HCT116 (cell line): Measurements from ENCODE around the gene CHKA. TPM values are rescaled to one million over a fixed set of nuclear protein-coding genes. Genes with fewer than 3 reads are reported as not detected.

Experiments used
- ATAC-seq: fragments of 200-7000 bp; cut with Tn5 transposase; 2 replicates; pipeline ENCODE4 v1.9.1; 2020; ENCODE audit warnings: mild to moderate bottlenecking, moderate library complexity
- BruUV-seq: library from RNA; stranded (reverse); fragments of 400-500 nt; replicated peaks from 2 replicates; lab custom pipeline; 2021; lab: Mats Ljungman, UMichigan
- CTCF ChIA-PET: fragments of 300-600 bp; sonication (Branson Sonifier 250); formaldehyde crosslinking; loops from one replicate; lab custom pipeline; 2021; ENCODE audit warnings: antibody characterized with exemption; lab: Charles Lee
- POLR2A ChIA-PET: fragments of 300-600, 350-600 bp; sonication (Branson Sonifier 250); formaldehyde crosslinking; loops from one replicate; lab custom pipeline; 2021; ENCODE audit warnings: antibody characterized with exemption; lab: Charles Lee
- RAD21 ChIA-PET, 2 experiments: fragments of 300-600 bp; sonication (Branson Sonifier 250); formaldehyde crosslinking; loops; one replicate each; lab custom pipeline; 2023; ENCODE audit warnings: low total read pairs in 2 of 2; ENCODE audit not compliant: uncharacterized antibody in 2 of 2, unreplicated experiment in 2 of 2, low non-redundant PET in 1 of 2; lab: Charles Lee
- DNase-seq: peaks from one replicate; pipeline ENCODE4 v3.0.0-alpha.2; 2010; ENCODE audit warnings: low read depth, low spot score
- H2AFZ ChIP-seq: fragments of 200-600 bp; shearing (Covaris generic), sonication (generic); 2 replicates; pipeline ENCODE4 v1.6.1; 2017; ENCODE audit warnings: low read depth, mixed run types, mixed read lengths, antibody characterized with exemption, low read length; ENCODE audit not compliant: poor library complexity, severe bottlenecking
- H3K27ac ChIP-seq: 2 replicates; pipeline ENCODE4 v1.5.1; 2012; ENCODE audit warnings: low read depth, low read length
- H3K27me3 ChIP-seq: fragments of 200-600 bp; sonication (generic); 2 replicates; pipeline ENCODE4 v1.6.1; 2016; ENCODE audit warnings: mixed run types, low read length, mixed read lengths; ENCODE audit not compliant: insufficient read depth
- H3K36me3 ChIP-seq, 2 experiments: fragments of 200-500 bp in 1 of 2; fragments of 200-600 bp in 1 of 2; sonication (Bioruptor generic) in 1 of 2; sonication (generic) in 1 of 2; 2 replicates each; pipeline versions ENCODE4 v1.5.1 to v1.6.1; 2014 to 2016; ENCODE audit warnings: low read length in 2 of 2, inconsistent platforms in 1 of 2, mixed read lengths in 1 of 2, mixed run types in 1 of 2; ENCODE audit not compliant: insufficient read depth in 2 of 2, control insufficient read depth in 1 of 2
- H3K4me1 ChIP-seq, 2 experiments: fragments of 200-600 bp in 1 of 2; sonication (generic) in 1 of 2; 2 replicates each; pipeline versions ENCODE4 v1.5.1 to v1.6.1; 2012 to 2017; ENCODE audit warnings: low read length in 2 of 2, inconsistent platforms in 1 of 2, mild to moderate bottlenecking in 1 of 2, mixed read lengths in 1 of 2, mixed run types in 1 of 2, moderate library complexity in 1 of 2; ENCODE audit not compliant: insufficient read depth in 2 of 2, control insufficient read depth in 1 of 2
- H3K4me2 ChIP-seq: fragments of 200-600 bp; sonication (generic); 2 replicates; pipeline ENCODE4 v1.6.1; 2017; ENCODE audit warnings: mixed run types, low read length, mixed read lengths
- H3K4me3 ChIP-seq, 2 experiments: fragments of 200-600 bp in 1 of 2; sonication (generic) in 1 of 2; replicated peaks in 1 of 2; 2 replicates each; pipeline ENCODE4 v1.5.1; 2011 to 2016; ENCODE audit warnings: low read length in 2 of 2, control low read depth in 1 of 2, low read depth in 1 of 2, mild to moderate bottlenecking in 1 of 2, mixed read lengths in 1 of 2, mixed run types in 1 of 2
- H3K79me2 ChIP-seq: fragments of 200-600 bp; sonication (generic); 2 replicates; pipeline ENCODE4 v1.6.1; 2017; ENCODE audit warnings: mild to moderate bottlenecking, mixed run types, low read length, moderate library complexity, mixed read lengths; ENCODE audit not compliant: insufficient read depth
- H3K9ac ChIP-seq: fragments of 200-600 bp; sonication (generic); 2 replicates; pipeline ENCODE4 v1.6.1; 2016; ENCODE audit warnings: low read length, mixed read lengths
- H3K9me2 ChIP-seq: fragments of 200-600 bp; sonication (generic), shearing (Covaris generic); 2 replicates; pipeline ENCODE4 v1.6.1; 2017; ENCODE audit warnings: mixed run types, mild to moderate bottlenecking, moderate library complexity; ENCODE audit not compliant: insufficient read depth
- H3K9me3 ChIP-seq, 2 experiments: fragments of 200-500 bp in 1 of 2; fragments of 200-600 bp in 1 of 2; sonication (Bioruptor generic) in 1 of 2; sonication (generic) in 1 of 2; 2 replicates each; pipeline ENCODE4 v1.6.1; 2014 to 2017; ENCODE audit warnings: low read length in 2 of 2, mixed read lengths in 2 of 2, inconsistent platforms in 1 of 2, low read depth in 1 of 2, mild to moderate bottlenecking in 1 of 2, mixed run types in 1 of 2, moderate library complexity in 1 of 2; ENCODE audit not compliant: control insufficient read depth in 1 of 2, insufficient read depth in 1 of 2
- H4K20me1 ChIP-seq: fragments of 200-600 bp; sonication (generic), shearing (Covaris generic); 2 replicates; pipeline ENCODE4 v1.6.1; 2017; ENCODE audit warnings: mixed run types, mild to moderate bottlenecking, moderate library complexity; ENCODE audit not compliant: insufficient read depth
- POLR2A ChIP-seq: IDR thresholded peaks from 2 replicates; pipeline ENCODE4 v1.7.0; 2011; ENCODE audit warnings: borderline replicate concordance; ENCODE audit not compliant: insufficient read depth, insufficient read length; ENCODE audit errors: extremely low read depth
- POLR2AphosphoS5 ChIP-seq: IDR thresholded peaks from 2 replicates; pipeline ENCODE4 v1.6.1; 2011; ENCODE audit warnings: mild to moderate bottlenecking, low read depth, low read length, moderate library complexity
- REST ChIP-seq: IDR thresholded peaks from 2 replicates; pipeline ENCODE4 v1.6.1; 2012; ENCODE audit warnings: low read depth
- SIN3A ChIP-seq: IDR thresholded peaks from 2 replicates; pipeline ENCODE4 v1.6.1; 2012; ENCODE audit warnings: low read depth
- SP1 ChIP-seq: IDR thresholded peaks from 2 replicates; pipeline ENCODE4 v1.6.1; 2012; ENCODE audit warnings: low read depth
- ZNF274 ChIP-seq: fragments of 200-500 bp; sonication (Bioruptor generic); IDR thresholded peaks from 2 replicates; pipeline ENCODE4 v1.6.1; 2014; ENCODE audit warnings: mild to moderate bottlenecking, low read depth, low read length, inconsistent platforms
- intact Hi-C: fragments of 100-400 bp; cut with micrococcal nuclease; formaldehyde crosslinking; loops from 2 replicates; pipeline ENCODE4 v1.10.0; 2022
- total RNA-seq: library from RNA; stranded (reverse); gene quantifications from one replicate; pipeline ENCODE4 v1.2.1, GENCODE V29; 2021; ENCODE audit not compliant: unreplicated experiment

Gene CHKA
- total RNA-seq, 1 experiment from 2014 or later, result 33.1 TPM

GRCh38 chr11:68035266-68035876 lies 85.8 kb downstream of the CHKA start:
- DNase-seq (no peak), ATAC-seq (no peak)
- peaks cover 4 to 20% of the 10 kb centered on the region in 2 experiments; a peak in 2 of 4 replicates for H3K36me3 ChIP-seq
- peaks cover 18 to 35% of the 10 kb centered on the region in 2 experiments; a peak in 3 of 4 replicates for H3K4me1 ChIP-seq
- H2AFZ ChIP-seq, result no peak overlapping the region
- no peaks in the 10 kb centered on the region for H3K9me2 ChIP-seq
- intact Hi-C loops, result loop anchor here (10.0 kb wide), 1 partner anchor 89 kb away; the partner anchor contains the start of gene CHKA
- H3K4me3 ChIP-seq, result no peak overlapping the region
- BruUV-seq, result no TSS peak
- no peak overlapping the region for H3K27ac ChIP-seq
- TF ChIP-seq SIN3A (no peak), SP1 (no peak), POLR2A (no peak), ZNF274 (no peak), REST (no peak), POLR2AphosphoS5 (no peak)
- no peaks in the 10 kb centered on the region for H4K20me1 ChIP-seq
- CTCF ChIA-PET, result no interaction called here
- no peaks in the 10 kb centered on the region for H3K9me3 ChIP-seq
- no peak overlapping the region for H3K9ac ChIP-seq
- H3K4me2 ChIP-seq, result no peak overlapping the region
- RAD21 ChIA-PET, result no interaction called here
- H3K79me2 ChIP-seq, result peaks cover 47% of the 10 kb centered on the region
- no peaks in the 10 kb centered on the region for H3K27me3 ChIP-seq
- POLR2A ChIA-PET, result no interaction called here
